OCI-M1 (cell line): Measurements from ENCODE around the gene TGFA.
A peak's percentile ranks its signal among the peaks of the same experiment; 100 is the strongest.

Source experiments
- DNase-seq: peaks from one replicate; lab custom pipeline; 2025; lab: John Stamatoyannopoulos, UW

The TGFA gene

GRCh38 chr2:70418514-70418913, 135.1 kb downstream of the TGFA start:
- peak; percentile 8 for DNase-seq

- DNase-seq: no peak
Measured at GRCh38 chr2:70417011-70417410, 136.6 kb downstream of the TGFA start.

- no peak for DNase-seq
Measured at GRCh38 chr2:70412294-70413070, 141.1 kb downstream of the TGFA start.

GRCh38 chr2:70411483-70412125, 142.0 kb downstream of the TGFA start:
- DNase-seq: no peak

- no peak for DNase-seq
Measured at GRCh38 chr2:70403267-70404053, 150.2 kb downstream of the TGFA start.

GRCh38 chr2:70400539-70400938, 153.1 kb downstream of the TGFA start:
- DNase-seq: no peak

GRCh38 chr2:70399046-70399445, 154.6 kb downstream of the TGFA start:
- no peak for DNase-seq
